Measurements from ENCODE around the gene TFEB. TPM values are rescaled to one million over a fixed set of nuclear protein-coding genes. Genes with fewer than 3 reads are reported as not detected.

Gene TFEB
- total and polyA plus RNA-seq, 2 donors (not counting 3 experiments of a cell fraction or from before 2014, with no cell fraction given): 4.9 to 6.6 TPM

- intact Hi-C loops (cut with micrococcal nuclease): loop anchor here (1.0 kb wide), 1 partner anchor 35 kb away; no protein-coding TSS in a partner anchor
- Histone ChIP-seq H3K9me3 (replicated peaks; ENCODE audit: control insufficient read depth, insufficient read depth, low read length) (no peaks in the 10 kb centered on the region), H3K27ac (ENCODE audit: insufficient read depth, low read depth, low read length) (peak overlapping the region; percentile 87), H4K20me1 (replicated peaks; ENCODE audit: control insufficient read depth, extremely low read depth, insufficient read depth, low read length) (no peaks in the 10 kb centered on the region), H2AFZ (ENCODE audit: low read depth, low read length) (peak overlapping the region; percentile 46), H3K79me2 (ENCODE audit: control insufficient read depth, insufficient read depth, low read length) (no peaks in the 10 kb centered on the region), H3K4me1 (ENCODE audit: control insufficient read depth, extremely low read depth, insufficient read depth, low read length) (peaks cover 19% of the 10 kb centered on the region), H3K27me3 (ENCODE audit: control insufficient read depth in 2 of 2, insufficient read depth in 2 of 2, low read length in 2 of 2) (peaks cover 0 to 2% of the 10 kb centered on the region in 2 experiments), H3K9ac (replicated peaks; ENCODE audit: extremely low read depth, insufficient read depth, low read length) (peak overlapping the region; percentile 59), H3K36me3 (ENCODE audit: control insufficient read depth in 2 of 2, extremely low read depth in 1 of 2, insufficient read depth in 2 of 2, low read length in 2 of 2) (no peaks in the 10 kb centered on the region), H3K4me3 (replicated peaks in 1 of 3; ENCODE audit: insufficient read depth in 1 of 3, low read depth in 1 of 3, low read length in 3 of 3) (no peak overlapping the region), H3K9me1 (replicated peaks; ENCODE audit: control insufficient read depth, extremely low read depth, insufficient read depth, low read length) (no peaks in the 10 kb centered on the region), H3K4me2 (ENCODE audit: insufficient read depth, low read length) (peak overlapping the region; percentile 51)
- TF ChIP-seq FOS (IDR thresholded peaks at IDR 0.05; ENCODE audit: borderline replicate concordance, insufficient read depth, low read length): peak; percentile 44
- TF ChIP-seq, protein P1, sequence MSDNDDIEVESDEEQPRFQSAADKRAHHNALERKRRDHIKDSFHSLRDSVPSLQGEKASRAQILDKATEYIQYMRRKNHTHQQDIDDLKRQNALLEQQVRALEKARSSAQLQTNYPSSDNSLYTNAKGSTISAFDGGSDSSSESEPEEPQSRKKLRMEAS (IDR thresholded peaks at IDR 0.05; ENCODE audit: insufficient read depth, insufficient read length): no peak
- CTCF ChIA-PET: interaction anchor here (0.9 to 1.6 kb wide), 7 partner anchors 10 to 201 kb away, joined by 3 to 7 read pairs (median 3); no protein-coding TSS in a partner anchor
- BruUV-seq (replicated peaks): no TSS peak
- dilution Hi-C loops (cut with MboI; ENCODE audit: extremely low pct_ligation_motif_present, low sequenced_read_pairs): no loop called here
- DNase-seq (ENCODE audit: low read depth, low spot score) (peak; percentile 75), FAIRE-seq (peak; percentile 95)
- POLR2A ChIA-PET: no interaction called here
These were observed 37.3 kb downstream of the TFEB start for GRCh38 chr6:41697861-41698781.

DNA sequence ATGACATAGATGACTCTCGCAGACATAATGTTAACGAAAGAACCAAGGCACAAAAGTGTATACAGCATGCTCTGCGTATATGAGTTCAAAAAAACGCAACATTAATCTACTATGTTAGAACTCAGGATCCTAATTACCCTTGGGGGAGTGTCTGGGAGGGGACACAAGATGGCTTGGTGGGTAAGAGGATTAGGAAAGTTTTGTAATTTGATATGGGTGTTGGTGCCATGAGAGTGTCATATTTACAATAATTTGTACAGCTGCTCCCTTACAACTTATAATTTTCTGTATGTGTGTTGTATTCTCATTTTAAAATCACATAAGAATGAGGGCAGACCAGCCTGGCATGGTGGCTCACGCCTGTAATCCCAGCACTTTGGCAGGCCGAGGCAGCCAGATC lies 38.6 kb downstream of the TFEB start:
- Histone ChIP-seq H3K4me2 (ENCODE audit: insufficient read depth, low read length) (no peak overlapping the region), H3K79me2 (ENCODE audit: control insufficient read depth, insufficient read depth, low read length) (no peaks in the 10 kb centered on the region), H3K36me3 (ENCODE audit: control insufficient read depth in 2 of 2, extremely low read depth in 1 of 2, insufficient read depth in 2 of 2, low read length in 2 of 2) (no peaks in the 10 kb centered on the region), H3K4me1 (ENCODE audit: control insufficient read depth, extremely low read depth, insufficient read depth, low read length) (peaks cover 19% of the 10 kb centered on the region), H2AFZ (ENCODE audit: low read depth, low read length) (no peak overlapping the region), H4K20me1 (replicated peaks; ENCODE audit: control insufficient read depth, extremely low read depth, insufficient read depth, low read length) (no peaks in the 10 kb centered on the region), H3K9ac (replicated peaks; ENCODE audit: extremely low read depth, insufficient read depth, low read length) (no peak overlapping the region), H3K9me3 (replicated peaks; ENCODE audit: control insufficient read depth, insufficient read depth, low read length) (no peaks in the 10 kb centered on the region), H3K27me3 (ENCODE audit: control insufficient read depth in 2 of 2, insufficient read depth in 2 of 2, low read length in 2 of 2) (peaks cover 0 to 2% of the 10 kb centered on the region in 2 experiments), H3K27ac (ENCODE audit: insufficient read depth, low read depth, low read length) (no peak overlapping the region), H3K9me1 (replicated peaks; ENCODE audit: control insufficient read depth, extremely low read depth, insufficient read depth, low read length) (no peaks in the 10 kb centered on the region), H3K4me3 (replicated peaks in 1 of 3; ENCODE audit: insufficient read depth in 1 of 3, low read depth in 1 of 3, low read length in 3 of 3) (no peak overlapping the region)
- DNase-seq (ENCODE audit: low read depth, low spot score) (no peak), FAIRE-seq (peak; percentile 12)
- TF ChIP-seq POLR2AphosphoS5 (IDR thresholded peaks at IDR 0.05; ENCODE audit: insufficient read depth, low read depth, low read length) (no peak), FOS (IDR thresholded peaks at IDR 0.05; ENCODE audit: borderline replicate concordance, insufficient read depth, low read length) (no peak), GATA2 (IDR thresholded peaks at IDR 0.05; ENCODE audit: insufficient read depth, insufficient read length, low read depth, low read length) (no peak), CTCF (IDR thresholded peaks at IDR 0.05; ENCODE audit: extremely low read depth in 1 of 2, insufficient read depth in 1 of 2, low read depth in 1 of 2, low read length in 2 of 2) (no peak), JUN (IDR thresholded peaks at IDR 0.05; ENCODE audit: borderline replicate concordance, insufficient read depth, insufficient read length, low read depth) (no peak), MYC (IDR thresholded peaks at IDR 0.05; ENCODE audit: low read depth, low read length) (no peak), POLR2A (IDR thresholded peaks at IDR 0.05; ENCODE audit: low read depth, low read length) (no peak)
- TF ChIP-seq, protein P1 (IDR thresholded peaks at IDR 0.05; ENCODE audit: insufficient read depth, insufficient read length): no peak
- ChIA-PET CTCF (interaction anchor here (2.7 kb wide), 1 partner anchor 13 kb away, joined by 9 read pairs; no protein-coding TSS in a partner anchor), POLR2A (no interaction called here)
- intact Hi-C loops (cut with micrococcal nuclease) (no loop called here), dilution Hi-C loops (cut with MboI; ENCODE audit: extremely low pct_ligation_motif_present, low sequenced_read_pairs) (no loop called here)
- BruUV-seq (replicated peaks): no TSS peak

All from endothelial cell of umbilical vein (primary cell).